Vagina (tissue), 2 donors: Measurements from ENCODE around the gene RNF217. TPM values are rescaled to one million over a fixed set of nuclear protein-coding genes. Genes with fewer than 3 reads are reported as not detected.

ENCODE experiments used
- DNase-seq, 2 donors: peaks; one replicate each; pipeline ENCODE4 v3.0.0-alpha.2; 2017; ENCODE audit errors: extremely low spot score in 2 of 2
- H3K27ac ChIP-seq: fragments of 200-600 bp; sonication (generic); one replicate; pipeline ENCODE4 v1.5.1; 2019
- H3K27me3 ChIP-seq: fragments of 200-600 bp; sonication (generic); one replicate; pipeline ENCODE4 v1.5.1; 2019
- H3K36me3 ChIP-seq, 2 donors: fragments of 200-600 bp; sonication (generic); one replicate each; pipeline ENCODE4 v1.5.1; 2017 to 2019
- H3K4me1 ChIP-seq: fragments of 200-600 bp; sonication (generic); one replicate; pipeline ENCODE4 v1.5.1; 2019
- H3K4me3 ChIP-seq, 2 donors: fragments of 200-600 bp; sonication (generic); 1 replicate in 1 of 2; 2 replicates in 1 of 2; pipeline ENCODE4 v1.5.1; 2016 to 2019
- H3K9me3 ChIP-seq: fragments of 200-600 bp; sonication (generic); one replicate; pipeline ENCODE4 v1.5.1; 2019
- CTCF ChIP-seq, 3 experiments: fragments of 450-650 bp in 2 of 3; fragments of 200-600 bp in 1 of 3; sonication (generic) in 1 of 3; IDR thresholded peaks; one replicate each; pipeline ENCODE4 v1.5.1; 2017 to 2019; ENCODE audit warnings: antibody characterized with exemption in 3 of 3, mild to moderate bottlenecking in 2 of 3, moderate library complexity in 2 of 3
- POLR2A ChIP-seq, 2 donors: fragments of 450-650 bp; IDR thresholded peaks; one replicate each; pipeline ENCODE4 v1.6.1; 2017; ENCODE audit warnings: antibody characterized with exemption in 2 of 2, mild to moderate bottlenecking in 2 of 2, moderate library complexity in 2 of 2
- POLR2AphosphoS5 ChIP-seq, 2 donors: sonication (generic); formaldehyde crosslinking; IDR thresholded peaks; one replicate each; pipeline ENCODE4 v1.9.0; 2017; ENCODE audit warnings: antibody characterized with exemption in 2 of 2, mild to moderate bottlenecking in 2 of 2, low read depth in 1 of 2; ENCODE audit not compliant: insufficient read depth in 1 of 2
- intact Hi-C: fragments of 100-400 bp; cut with DNase I; formaldehyde crosslinking; loops from one replicate; pipeline ENCODE4 v1.15.1; 2023
- total RNA-seq: library from RNA; depleted of rRNA; stranded (reverse); fragments of >200 nt; gene quantifications from one replicate; pipeline ENCODE4 v1.2.3, GENCODE V29; 2016

RNF217 gene
- total RNA-seq, 1 donor from 2014 or later = 26.0 TPM

- H3K4me1 ChIP-seq = peaks cover 16% of the 10 kb centered on the region
- H3K9me3 ChIP-seq = no peaks in the 10 kb centered on the region
- H3K4me3 ChIP-seq = no peak overlapping the region
- no peak overlapping the region for H3K27ac ChIP-seq
- TF ChIP-seq POLR2A (IDR thresholded peaks at IDR 0.05) = no peak
- TF ChIP-seq POLR2AphosphoS5 (IDR thresholded peaks at IDR 0.05; ENCODE audit: insufficient read depth in 1 of 2, low read depth in 1 of 2) = no peak
- no peak for TF ChIP-seq CTCF (IDR thresholded peaks at IDR 0.05)
- no peaks in the 10 kb centered on the region for H3K27me3 ChIP-seq
- no peaks in the 10 kb centered on the region for H3K36me3 ChIP-seq
- DNase-seq = no peak
- intact Hi-C loops = no loop called here
These were observed 57.0 kb downstream of the RNF217 start for GRCh38 chr6:125019281-125019680.

- intact Hi-C loops = no loop called here
- Histone ChIP-seq H3K4me3 (no peak overlapping the region), H3K9me3 (no peaks in the 10 kb centered on the region), H3K27ac (no peak overlapping the region), H3K36me3 (no peaks in the 10 kb centered on the region), H3K27me3 (no peaks in the 10 kb centered on the region), H3K4me1 (peaks cover 16% of the 10 kb centered on the region)
- no peak for DNase-seq
- TF ChIP-seq POLR2AphosphoS5 (IDR thresholded peaks at IDR 0.05; ENCODE audit: insufficient read depth in 1 of 2, low read depth in 1 of 2) = no peak
- no peak for TF ChIP-seq CTCF (IDR thresholded peaks at IDR 0.05)
- TF ChIP-seq POLR2A (IDR thresholded peaks at IDR 0.05) = no peak
These were observed 57.7 kb downstream of the RNF217 start for GRCh38 chr6:125019918-125020317.

- Histone ChIP-seq H3K4me3 (no peak overlapping the region), H3K36me3 (no peaks in the 10 kb centered on the region), H3K27ac (no peak overlapping the region), H3K9me3 (no peaks in the 10 kb centered on the region), H3K4me1 (peaks cover 16% of the 10 kb centered on the region), H3K27me3 (no peaks in the 10 kb centered on the region)
- intact Hi-C loops = no loop called here
- no peak for TF ChIP-seq POLR2A (IDR thresholded peaks at IDR 0.05)
- no peak for TF ChIP-seq POLR2AphosphoS5 (IDR thresholded peaks at IDR 0.05; ENCODE audit: insufficient read depth in 1 of 2, low read depth in 1 of 2)
- TF ChIP-seq CTCF (IDR thresholded peaks at IDR 0.05) = no peak
- DNase-seq = no peak
These were observed 58.1 kb downstream of the RNF217 start for GRCh38 chr6:125020385-125020784.

GRCh38 chr6:125022391-125022989 lies 60.3 kb downstream of the RNF217 start:
- H3K27me3 ChIP-seq = no peaks in the 10 kb centered on the region
- no peaks in the 10 kb centered on the region for H3K9me3 ChIP-seq
- TF ChIP-seq CTCF (IDR thresholded peaks at IDR 0.05) (no peak), POLR2A (IDR thresholded peaks at IDR 0.05) (no peak), POLR2AphosphoS5 (IDR thresholded peaks at IDR 0.05; ENCODE audit: insufficient read depth in 1 of 2, low read depth in 1 of 2) (no peak)
- DNase-seq = no peak
- no peak overlapping the region for H3K27ac ChIP-seq
- intact Hi-C loops = no loop called here
- H3K36me3 ChIP-seq = no peaks in the 10 kb centered on the region
- H3K4me1 ChIP-seq = peaks cover 16% of the 10 kb centered on the region
- no peak overlapping the region for H3K4me3 ChIP-seq

- intact Hi-C loops = no loop called here
- TF ChIP-seq CTCF (IDR thresholded peaks at IDR 0.05) = no peak
- no peak for TF ChIP-seq POLR2A (IDR thresholded peaks at IDR 0.05)
- no peak for TF ChIP-seq POLR2AphosphoS5 (IDR thresholded peaks at IDR 0.05; ENCODE audit: insufficient read depth in 1 of 2, low read depth in 1 of 2)
- Histone ChIP-seq H3K27ac (no peak overlapping the region), H3K27me3 (no peaks in the 10 kb centered on the region), H3K36me3 (no peaks in the 10 kb centered on the region), H3K4me1 (peaks cover 13% of the 10 kb centered on the region), H3K4me3 (no peak overlapping the region), H3K9me3 (no peaks in the 10 kb centered on the region)
- no peak for DNase-seq
These were observed 63.1 kb downstream of the RNF217 start for GRCh38 chr6:125025164-125025854.
